HepG2 (cell line): Measurements from ENCODE around the gene NDUFS5. TPM values are rescaled to one million over a fixed set of nuclear protein-coding genes. Genes with fewer than 3 reads are reported as not detected.

Source experiments
- ATAC-seq: fragments of 200-7000 bp; cut with Tn5 transposase; 3 replicates; pipeline ENCODE4 v1.9.1; 2020; ENCODE audit warnings: mild to moderate bottlenecking, moderate library complexity
- BruUV-seq: library from RNA; stranded (reverse); fragments of 400-500 nt; replicated peaks from 2 replicates; lab custom pipeline; 2021; lab: Mats Ljungman, UMichigan
- CTCF ChIA-PET: fragments of 300-600 bp; formaldehyde crosslinking; extraction: SDS; loops from one replicate; lab custom pipeline; 2021; ENCODE audit warnings: low total read pairs, inconsistent platforms, low intra/inter-chr PET ratio; lab: Yijun Ruan, JAX
- POLR2A ChIA-PET: fragments of 350-600 bp; sonication (Branson Sonifier 250); formaldehyde crosslinking; loops from one replicate; lab custom pipeline; 2020; ENCODE audit warnings: antibody characterized with exemption, inconsistent platforms; lab: Yijun Ruan, JAX
- DNase-seq: peaks from one replicate; pipeline ENCODE4 v3.0.0-alpha.2; 2015; ENCODE audit warnings: low spot score
- FAIRE-seq: peaks from 3 replicates; lab custom pipeline; 2011; peaks lifted over from hg19 to GRCh38; lab: Jason Lieb, UNC
- H2AFZ ChIP-seq: one replicate; pipeline ENCODE4 v1.6.1; 2011; ENCODE audit warnings: low read length, inconsistent platforms
- H3K27ac ChIP-seq: fragments of 300-600 bp; 3 replicates; pipeline ENCODE4 v1.8.0; 2011; ENCODE audit warnings: mixed run types, mild to moderate bottlenecking, mixed read lengths, low read length, inconsistent platforms; ENCODE audit not compliant: insufficient read depth; ENCODE audit errors: extremely low read length
- H3K27me3 ChIP-seq, 2 experiments: fragments of 200-600 bp in 1 of 2; 2 replicates in 1 of 2; 3 replicates in 1 of 2; pipeline versions ENCODE4 v1.6.0 to v1.8.0; 2011; ENCODE audit warnings: low read length in 2 of 2, mild to moderate bottlenecking in 2 of 2, moderate library complexity in 2 of 2, inconsistent platforms in 1 of 2; ENCODE audit not compliant: insufficient read depth in 2 of 2, control insufficient read depth in 1 of 2
- H3K36me3 ChIP-seq, 2 experiments: fragments of 200-600 bp in 1 of 2; replicated peaks in 1 of 2; 2 replicates in 1 of 2; 3 replicates in 1 of 2; pipeline versions ENCODE4 v1.5.1 to v1.8.0; 2011; ENCODE audit warnings: low read length in 2 of 2, inconsistent platforms in 1 of 2; ENCODE audit not compliant: insufficient read depth in 2 of 2, control insufficient read depth in 1 of 2
- H3K4me1 ChIP-seq: 2 replicates; pipeline ENCODE4 v1.5.1; 2012; ENCODE audit warnings: low read length, inconsistent platforms; ENCODE audit not compliant: insufficient read depth
- H3K4me2 ChIP-seq: 2 replicates; pipeline ENCODE4 v1.6.0; 2011; ENCODE audit warnings: low read depth, low read length, inconsistent platforms
- H3K4me3 ChIP-seq, 3 experiments: fragments of 200-600 bp in 1 of 3; sonication (generic), shearing (Covaris generic) in 1 of 3; replicated peaks in 1 of 3; 2 replicates each; pipeline ENCODE4 v1.5.1; 2011 to 2016; ENCODE audit warnings: low read length in 3 of 3, inconsistent platforms in 2 of 3, low read depth in 2 of 3, mild to moderate bottlenecking in 2 of 3, control low read depth in 1 of 3, mixed read lengths in 1 of 3; ENCODE audit not compliant: insufficient read depth in 1 of 3
- H3K79me2 ChIP-seq: one replicate; pipeline ENCODE4 v1.6.1; 2011; ENCODE audit warnings: low read length, inconsistent platforms; ENCODE audit not compliant: insufficient read depth
- H3K9ac ChIP-seq: 2 replicates; pipeline ENCODE4 v1.6.0; 2011; ENCODE audit warnings: mild to moderate bottlenecking, low read depth, low read length, inconsistent platforms; ENCODE audit not compliant: insufficient read depth
- H3K9me3 ChIP-seq: 2 replicates; pipeline ENCODE4 v1.5.1; 2012; ENCODE audit warnings: mild to moderate bottlenecking, low read length
- H4K20me1 ChIP-seq: 2 replicates; pipeline ENCODE4 v1.6.0; 2011; ENCODE audit warnings: inconsistent platforms, mild to moderate bottlenecking, low read length, moderate library complexity; ENCODE audit not compliant: insufficient read depth
- CREB1 ChIP-seq, 2 experiments: fragments of 450-650 bp in 1 of 2; IDR thresholded peaks; 2 replicates each; pipeline ENCODE4 v1.6.1; 2016 to 2017; ENCODE audit warnings: control low read depth in 1 of 2, mild to moderate bottlenecking in 1 of 2, missing compliant biosample characterization in 1 of 2, missing genetic modification characterization in 1 of 2
- IKZF1 ChIP-seq: fragments of 450-650 bp; IDR thresholded peaks from 2 replicates; pipeline ENCODE4 v1.7.1; 2016
- NFE2L1 ChIP-seq: sonication (generic); formaldehyde crosslinking; IDR thresholded peaks from 2 replicates; pipeline ENCODE4 v1.4.0; 2020; ENCODE audit warnings: missing genetic modification reagents, mild to moderate bottlenecking, borderline replicate concordance
- NFIB ChIP-seq: sonication (generic); formaldehyde crosslinking; IDR thresholded peaks from 2 replicates; pipeline ENCODE4 v1.9.0; 2021; ENCODE audit warnings: missing genetic modification reagents, mild to moderate bottlenecking, borderline replicate concordance
- PHF5A ChIP-seq: IDR thresholded peaks from one replicate; pipeline ENCODE4 v1.6.1; 2018; ENCODE audit warnings: low read depth, missing genetic modification reagents; ENCODE audit not compliant: unreplicated experiment
- TOPORS ChIP-seq: sonication (generic); formaldehyde crosslinking; IDR thresholded peaks from 2 replicates; pipeline ENCODE4 v1.8.0; 2023; ENCODE audit warnings: mild to moderate bottlenecking, missing genetic modification reagents
- ZBTB10 ChIP-seq: sonication (generic); formaldehyde crosslinking; IDR thresholded peaks from 2 replicates; pipeline ENCODE4 v1.4.0; 2020; ENCODE audit warnings: missing genetic modification reagents, borderline replicate concordance
- ZNF678 ChIP-seq: sonication (generic); formaldehyde crosslinking; IDR thresholded peaks from 2 replicates; pipeline ENCODE4 v1.4.0; 2020; ENCODE audit warnings: mild to moderate bottlenecking, missing genetic modification reagents
- ZNF816 ChIP-seq: sonication (generic); formaldehyde crosslinking; IDR thresholded peaks from 2 replicates; pipeline ENCODE4 v1.8.0; 2022; ENCODE audit warnings: missing genetic modification reagents, mild to moderate bottlenecking, borderline replicate concordance
- WGBS: methylation state at CpG from one replicate; pipeline ENCODE4 v1.1.6; 2017; ENCODE audit warnings: low lambda C conversion rate; 5-methylcytosine and 5-hydroxymethylcytosine counted together
- in situ Hi-C: cut with HindIII; loops from 2 replicates; pipeline ENCODE4 v1.10.0; 2017; ENCODE audit warnings: low pct_unique_long_range_greater_than_20kb; ENCODE audit not compliant: extremely low pct_ligation_motif_present
- intact Hi-C: fragments of 100-400 bp; cut with micrococcal nuclease; formaldehyde crosslinking; loops from one replicate; pipeline ENCODE4 v1.10.0; 2022; ENCODE audit not compliant: unreplicated experiment
- polyA plus RNA-seq, 8 experiments: library from polyadenylated mRNA; depleted of rRNA in 3 of 8; stranded (reverse) in 7 of 8; unstranded in 1 of 8; fragments of >200 nt; fragmentation: Illumina TruSeq in 4 of 8; extraction: Trizol in 4 of 8; gene quantifications; 2 replicates each; pipeline versions ENCODE4 v1.2.1 to v1.2.3, GENCODE V29; 2011 to 2016; ENCODE audit warnings: low read depth in 4 of 8, missing spikeins in 1 of 8, mixed read lengths in 1 of 8; ENCODE audit not compliant: insufficient read depth in 1 of 8
- total RNA-seq, 5 experiments: library from RNA; depleted of rRNA; stranded (reverse); fragments of >200 nt; fragmentation: Illumina TruSeq; extraction: Trizol; gene quantifications; 2 replicates each; pipeline ENCODE4 v1.2.3, GENCODE V29; 2016; ENCODE audit warnings: low read depth in 1 of 5

NDUFS5 gene
- total and polyA plus RNA-seq, 2 of the 13 experiments (the other 11 are each of a cell fraction or from before 2014, with no cell fraction given) = 263 to 466 TPM

- intact Hi-C loops = loop anchor here (5.0 kb wide), 2 partner anchors 37 to 118 kb away; partner anchors contain the start of genes MYCBP and NDUFS5
- Histone ChIP-seq H3K4me2 (peak overlapping the region; percentile 75), H3K4me1 (peaks cover 74% of the 10 kb centered on the region), H3K36me3 (peaks cover 0 to 10% of the 10 kb centered on the region in 2 experiments; a peak in 2 of 5 replicates), H3K9ac (peak overlapping the region; percentile 77), H3K79me2 (peaks cover 38% of the 10 kb centered on the region), H3K27me3 (no peaks in the 10 kb centered on the region; a peak in 1 of 5 replicates), H2AFZ (no peak overlapping the region), H4K20me1 (peaks cover 23% of the 10 kb centered on the region), H3K9me3 (no peaks in the 10 kb centered on the region), H3K4me3 (peak overlapping the region; percentile 64 to 83 (median 75); a peak in 4 of 6 replicates), H3K27ac (peak overlapping the region; percentile 80)
- ChIA-PET CTCF (no interaction called here), POLR2A (interaction anchor here (0.8 to 1.5 kb wide), 7 partner anchors 8 to 169 kb away, joined by 3 to 4 read pairs (median 4); partner anchors contain the start of genes NDUFS5 and RRAGC)
- no peak for TF ChIP-seq IKZF1
- no peak for TF ChIP-seq CREB1 (IDR thresholded peaks at IDR 0.05)
- TF ChIP-seq CREB1 (CRISPR knock-in tag; IDR thresholded peaks at IDR 0.05) = peak; percentile 28; the same call in 1 of the 2 replicates
- no peak for TF ChIP-seq ZNF678 (CRISPR knock-in tag)
- no peak for FAIRE-seq
- ATAC-seq = no peak
- TSS peak; percentile 61 for BruUV-seq
- 42% methylated on average over 2 of the region's 2 CpGs for WGBS
- no peak for DNase-seq
- in situ Hi-C loops = no loop called here
These were observed 36.2 kb upstream of the NDUFS5 start for GRCh38 chr1:38989979-38990378.

GRCh38 chr1:38990386-38990737, 35.8 kb upstream of the NDUFS5 start:
- Histone ChIP-seq H3K79me2 (peaks cover 42% of the 10 kb centered on the region), H3K4me3 (peak overlapping the region; percentile 64 to 83 (median 75)), H3K27ac (peak overlapping the region; percentile 80), H3K4me2 (peak overlapping the region; percentile 75), H3K36me3 (peaks cover 0 to 14% of the 10 kb centered on the region in 2 experiments; a peak in 2 of 5 replicates), H4K20me1 (peaks cover 26% of the 10 kb centered on the region), H2AFZ (no peak overlapping the region), H3K9me3 (no peaks in the 10 kb centered on the region), H3K9ac (peak overlapping the region; percentile 77), H3K27me3 (no peaks in the 10 kb centered on the region; a peak in 1 of 5 replicates), H3K4me1 (peaks cover 75% of the 10 kb centered on the region)
- no TSS peak for BruUV-seq
- intact Hi-C loops = loop anchor here (5.0 kb wide), 2 partner anchors 37 to 118 kb away; partner anchors contain the start of genes MYCBP and NDUFS5
- ATAC-seq (peak; percentile 5), FAIRE-seq (no peak), DNase-seq (no peak)
- CTCF ChIA-PET = no interaction called here
- POLR2A ChIA-PET = interaction anchor here (0.8 to 1.5 kb wide), 7 partner anchors 8 to 168 kb away, joined by 3 to 4 read pairs (median 4); partner anchors contain the start of genes NDUFS5 and RRAGC
- in situ Hi-C loops = no loop called here
- WGBS = 4% methylated on average over 5 of the region's 5 CpGs
- TF ChIP-seq ZNF816 (CRISPR knock-in tag) = 0 out of 2 replicates have a peak, but pooled peaks have one; percentile 19
- no peak for TF ChIP-seq NFIB (CRISPR knock-in tag)
- no peak for TF ChIP-seq TOPORS (CRISPR knock-in tag)
- peak; percentile 7 for TF ChIP-seq PHF5A (CRISPR knock-in tag)
- no peak for TF ChIP-seq NFE2L1 (CRISPR knock-in tag)
- TF ChIP-seq ZBTB10 (CRISPR knock-in tag) = 0 out of 2 replicates have a peak, but pooled peaks have one; percentile 75
